Fibroblast of villous mesenchyme (primary cell): ENCODE results near the gene AFAP1. TPM values are rescaled to one million over a fixed set of nuclear protein-coding genes. Genes with fewer than 3 reads are reported as not detected.
A peak's percentile ranks its signal among the peaks of the same experiment; 100 is the strongest.

Experiments
- DNase-seq: peaks from one replicate; pipeline ENCODE4 v3.0.0-alpha.2; 2010; ENCODE audit warnings: low read depth
- H3K4me3 ChIP-seq: 2 replicates; pipeline ENCODE4 v1.5.1; 2011; ENCODE audit warnings: low read depth, mild to moderate bottlenecking, low read length
- CTCF ChIP-seq: IDR thresholded peaks from 2 replicates; pipeline ENCODE4 v1.5.1; 2012; ENCODE audit warnings: low read depth, mild to moderate bottlenecking, low read length; ENCODE audit not compliant: insufficient read depth
- total RNA-seq: library from RNA; depleted of rRNA; stranded (reverse); fragments of >200 nt; gene quantifications from 2 replicates; pipeline ENCODE4 v1.2.3, GENCODE V29; 2012

The AFAP1 gene
- total RNA-seq = 84.4 and 133 TPM in 2 replicates

DNA sequence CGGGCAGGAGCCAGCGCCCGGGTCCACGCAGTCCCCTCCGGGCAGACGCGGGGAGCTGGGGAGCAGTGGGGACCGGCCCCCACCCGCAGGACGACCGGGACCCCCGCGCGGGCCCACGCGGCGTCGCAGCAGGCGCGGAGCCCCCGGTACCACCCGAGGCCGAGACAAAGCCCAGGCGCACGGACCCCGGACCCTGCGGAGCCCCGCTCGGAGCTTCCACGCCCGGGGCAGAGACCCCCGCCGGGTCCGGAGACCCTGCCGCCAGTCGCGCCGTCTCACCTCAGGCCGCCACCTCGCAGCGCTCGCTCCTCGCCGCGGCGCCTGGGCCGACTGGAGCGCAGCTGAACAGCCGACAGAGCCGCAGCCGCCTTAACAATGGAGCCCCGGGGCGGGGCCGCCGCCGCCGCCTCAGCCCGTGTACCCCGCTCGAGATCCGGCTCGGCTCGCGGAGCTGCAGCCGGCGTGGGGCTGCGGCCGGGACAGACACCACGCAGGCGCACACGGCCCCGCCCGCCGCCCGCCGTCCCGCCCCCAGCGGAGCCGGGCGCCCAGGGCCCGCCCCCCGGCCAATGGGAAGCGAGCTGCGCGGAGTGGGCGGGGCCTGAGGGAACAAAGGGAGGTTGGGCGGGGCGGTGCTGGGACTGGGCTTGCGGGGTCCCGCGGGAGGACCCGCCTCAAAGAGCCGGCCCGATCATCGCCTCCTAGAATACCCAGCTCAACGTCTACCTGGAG is at the start of gene AFAP1:
AFAP1 (minus strand) TSS at position 485 of the 732 bp plus-strand sequence. CDS start 67,783 bp downstream, outside the sequence.
- DNase-seq = peak; percentile 84
- peak within 1 kb of the TSS; percentile 89 for H3K4me3 ChIP-seq
- no peak for TF ChIP-seq CTCF

DNA sequence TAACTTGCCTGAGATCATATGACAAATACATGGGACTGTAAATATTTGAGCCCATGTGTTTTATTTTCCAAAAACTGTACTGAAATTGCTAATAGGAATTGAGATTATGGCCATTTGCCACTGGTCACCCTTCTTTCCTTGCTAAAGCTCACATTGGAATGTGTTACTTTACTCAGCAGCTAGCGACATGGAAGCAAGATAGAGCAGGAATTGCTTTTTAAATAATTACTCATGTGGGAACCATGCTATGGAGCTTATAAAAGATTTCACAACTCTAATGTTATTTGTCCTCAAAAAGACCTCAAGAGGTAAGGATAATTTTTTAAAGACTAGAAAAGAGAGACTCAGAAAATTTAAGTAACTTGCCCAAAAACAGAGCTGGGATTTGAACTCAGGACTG is 48.8 kb upstream of the AFAP1 start:
- no peak overlapping the region for H3K4me3 ChIP-seq
- TF ChIP-seq CTCF = no peak
- DNase-seq = peak; percentile 61

DNA sequence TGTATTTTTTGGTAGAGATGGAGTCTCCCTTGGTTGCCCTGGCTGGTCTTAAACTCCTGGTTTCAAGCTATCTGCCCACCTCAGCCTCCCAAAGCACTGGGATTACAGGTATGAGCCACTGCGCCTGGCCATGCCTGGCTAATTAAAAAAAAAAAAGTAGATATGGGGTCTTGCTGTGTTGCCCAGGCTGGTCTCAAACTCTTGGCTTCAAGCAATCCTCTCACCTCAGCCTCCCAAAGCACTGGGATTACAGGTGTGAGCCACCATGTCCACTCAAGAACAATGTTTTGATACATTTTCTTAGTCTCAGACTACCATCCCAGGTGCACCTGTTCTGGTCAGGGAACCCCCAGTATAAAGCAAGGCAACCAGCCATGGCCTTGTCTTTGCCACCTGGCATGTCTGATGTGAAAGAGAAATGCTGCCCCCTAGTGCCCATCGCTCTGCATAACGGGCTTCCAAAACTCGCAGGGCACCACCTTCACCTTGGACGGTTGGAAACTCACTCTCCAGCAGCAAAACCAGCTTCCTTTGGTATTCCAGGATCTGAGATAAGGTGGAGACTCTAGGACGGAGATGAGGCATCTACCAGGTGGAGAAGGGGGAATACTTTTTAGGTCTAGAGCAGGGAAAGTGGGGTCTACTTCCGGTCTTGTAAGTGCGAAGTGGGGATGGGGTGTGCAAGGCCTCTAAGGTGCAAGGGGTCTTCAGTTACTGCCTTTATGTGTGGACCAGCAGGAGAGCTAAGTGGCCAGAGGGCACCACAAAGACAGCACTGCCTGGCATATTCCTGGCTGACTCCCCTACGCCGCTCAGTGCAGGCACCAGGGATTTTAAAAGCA is 47.7 kb upstream of the AFAP1 start:
- peak; percentile 90 for TF ChIP-seq CTCF
- DNase-seq = peak; percentile 78
- H3K4me3 ChIP-seq = no peak overlapping the region

DNA sequence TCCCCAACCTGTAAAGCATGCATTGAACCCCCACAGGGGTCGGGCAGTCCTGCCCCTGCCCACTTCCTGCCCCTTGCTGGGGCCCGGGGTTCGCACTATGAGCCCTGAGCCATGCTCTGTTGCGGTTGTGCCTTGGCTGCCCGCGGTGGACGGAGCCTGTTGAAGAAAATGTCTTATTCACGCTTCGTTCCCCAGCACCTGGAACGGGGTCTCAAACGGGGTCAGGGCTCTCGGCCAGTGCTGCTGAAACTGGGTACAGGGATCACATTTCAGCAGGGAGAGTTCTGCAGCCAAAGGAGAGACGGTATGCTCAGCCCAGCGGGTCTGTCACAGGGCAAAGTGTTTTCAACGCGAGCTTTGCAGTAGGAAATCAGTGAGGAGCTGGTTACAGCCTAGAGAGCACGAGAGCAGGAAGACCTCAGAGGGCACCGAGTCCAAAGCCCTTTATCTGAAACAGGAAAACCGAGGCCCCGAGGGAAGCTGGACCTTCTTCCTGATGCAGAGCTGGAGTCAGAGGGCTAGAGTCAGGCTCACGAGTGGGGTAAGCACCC is 46.3 kb upstream of the AFAP1 start:
- peak; percentile 57 for DNase-seq
- no peak overlapping the region for H3K4me3 ChIP-seq
- TF ChIP-seq CTCF = no peak

DNA sequence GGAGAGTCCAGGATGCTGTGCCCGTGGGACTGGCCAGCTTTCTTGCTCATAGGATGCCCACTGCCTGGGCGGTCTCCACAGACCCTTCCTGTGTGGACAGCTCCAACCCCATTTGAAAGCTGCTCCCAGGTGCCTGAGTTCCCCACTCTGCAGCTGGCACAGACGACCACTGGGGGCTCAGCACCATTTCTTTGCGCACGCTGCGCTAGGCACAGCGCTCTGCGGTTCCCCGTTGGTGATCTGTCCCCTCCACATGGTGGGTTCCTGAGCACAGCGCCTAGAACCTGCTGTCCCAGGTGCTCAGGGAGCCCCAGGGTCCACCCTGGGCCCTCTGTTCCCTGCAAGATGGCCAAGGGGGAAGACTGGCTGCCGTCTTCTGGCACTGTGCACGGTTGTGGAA is 45.4 kb upstream of the AFAP1 start:
- no peak for DNase-seq
- no peak overlapping the region for H3K4me3 ChIP-seq
- no peak for TF ChIP-seq CTCF

DNA sequence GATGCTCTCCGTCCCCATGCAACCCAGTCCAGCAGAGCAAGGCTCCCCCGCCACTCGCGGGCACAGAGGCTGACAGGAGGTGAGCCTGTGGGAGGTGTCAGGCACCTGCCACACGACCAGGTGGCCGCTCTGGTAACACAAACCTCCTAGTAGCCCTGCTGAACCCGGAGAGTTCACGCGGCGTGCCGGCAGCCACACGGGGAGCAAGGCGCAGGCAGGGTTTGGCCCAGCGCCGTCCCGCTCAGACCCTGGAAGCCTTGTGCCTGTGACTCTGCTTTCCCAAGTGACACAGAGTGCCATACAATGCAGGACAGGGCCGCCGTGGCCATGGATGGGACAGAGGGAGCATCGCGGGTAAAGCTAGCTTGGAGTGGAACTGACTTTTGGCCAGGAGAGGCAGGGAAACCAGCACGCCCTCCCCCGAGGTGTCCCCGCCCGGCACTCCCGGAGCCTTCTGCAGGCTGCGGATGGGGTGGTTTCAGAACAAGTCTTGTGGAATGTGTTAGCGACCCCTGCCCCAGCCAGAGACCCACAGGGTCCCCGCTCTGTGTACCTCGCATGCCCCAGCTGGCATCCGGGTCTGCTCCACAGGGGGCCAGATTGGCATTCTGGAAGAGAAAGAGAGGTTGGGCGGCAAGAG is 44.7 kb upstream of the AFAP1 start:
- DNase-seq = no peak
- TF ChIP-seq CTCF = no peak
- H3K4me3 ChIP-seq = no peak overlapping the region
